NCI-H1436 treated with DMSO at 0.1 percent for 48 hours (cell line): ENCODE measurements around the gene BBS9.

Experiments used
- DNase-seq: peaks from one replicate; lab custom pipeline; 2025; lab: John Stamatoyannopoulos, UW

The BBS9 gene

GRCh38 chr7:33127085-33127484, 2.3 kb upstream of the BBS9 start:
- no peak for DNase-seq

- DNase-seq, result no peak
Observed at GRCh38 chr7:33128631-33128989, 754 bp upstream of the BBS9 start.

GRCh38 chr7:33129806-33130153, 416 bp downstream of the BBS9 start:
- DNase-seq, result no peak

GRCh38 chr7:33130184-33130583, 820 bp downstream of the BBS9 start:
- DNase-seq, result no peak

GRCh38 chr7:33137103-33137502, 7.7 kb downstream of the BBS9 start:
- DNase-seq, result no peak

- no peak for DNase-seq
Observed at GRCh38 chr7:33142585-33142984, 13.2 kb downstream of the BBS9 start.

- DNase-seq, result no peak
Observed at GRCh38 chr7:33143996-33144718, 14.8 kb downstream of the BBS9 start.

- no peak for DNase-seq
Observed at GRCh38 chr7:33145156-33145555, 15.8 kb downstream of the BBS9 start.

GRCh38 chr7:33152087-33152486, 22.7 kb downstream of the BBS9 start:
- no peak for DNase-seq

GRCh38 chr7:33155811-33156210, 26.4 kb downstream of the BBS9 start:
- DNase-seq, result no peak

GRCh38 chr7:33156441-33156840, 27.1 kb downstream of the BBS9 start:
- DNase-seq, result no peak

GRCh38 chr7:33157311-33157710, 27.9 kb downstream of the BBS9 start:
- DNase-seq, result no peak

GRCh38 chr7:33157781-33158180, 28.4 kb downstream of the BBS9 start:
- DNase-seq, result no peak

GRCh38 chr7:33177876-33178275, 48.5 kb downstream of the BBS9 start:
- DNase-seq, result no peak

- no peak for DNase-seq
Observed at GRCh38 chr7:33179519-33179918, 50.2 kb downstream of the BBS9 start.

- no peak for DNase-seq
Observed at GRCh38 chr7:33183504-33183903, 54.1 kb downstream of the BBS9 start.

- DNase-seq, result no peak
Observed at GRCh38 chr7:33184828-33185227, 55.5 kb downstream of the BBS9 start.

- no peak for DNase-seq
Observed at GRCh38 chr7:33185786-33186185, 56.4 kb downstream of the BBS9 start.

- DNase-seq, result no peak
Observed at GRCh38 chr7:33186192-33186591, 56.8 kb downstream of the BBS9 start.

- no peak for DNase-seq
Observed at GRCh38 chr7:33190688-33191304, 61.4 kb downstream of the BBS9 start.

- DNase-seq, result no peak
Observed at GRCh38 chr7:33191340-33191739, 62.0 kb downstream of the BBS9 start.

- no peak for DNase-seq
Observed at GRCh38 chr7:33192695-33193291, 63.4 kb downstream of the BBS9 start.

GRCh38 chr7:33193308-33193864, 64.0 kb downstream of the BBS9 start:
- no peak for DNase-seq
